Umbilical cord (tissue), 2 donors: ENCODE measurements around the gene DKC1. TPM values are rescaled to one million over a fixed set of nuclear protein-coding genes. Genes with fewer than 3 reads are reported as not detected.
A peak's percentile ranks its signal among the peaks of the same experiment; 100 is the strongest.
"Not testable (repeated sequence)": the region's sequence is repeated elsewhere in the genome, so short reads cannot be mapped to it uniquely, and the experiment has no call there.

Experiments
- DNase-seq: peaks from one replicate; pipeline ENCODE4 v3.0.0-alpha.2; 2015; ENCODE audit warnings: low spot score
- total RNA-seq: library from RNA; depleted of rRNA; stranded (reverse); fragments of >200 nt; gene quantifications from one replicate; pipeline ENCODE4 v1.2.3, GENCODE V29; 2014; ENCODE audit warnings: low replicate concordance; ENCODE audit not compliant: insufficient read depth

The DKC1 gene
- total RNA-seq, 1 donor from 2014 or later = 17.6 TPM

- no peak for DNase-seq
Observed at GRCh38 chrX:154791939-154792338, 29.3 kb downstream of the DKC1 start.

DNA sequence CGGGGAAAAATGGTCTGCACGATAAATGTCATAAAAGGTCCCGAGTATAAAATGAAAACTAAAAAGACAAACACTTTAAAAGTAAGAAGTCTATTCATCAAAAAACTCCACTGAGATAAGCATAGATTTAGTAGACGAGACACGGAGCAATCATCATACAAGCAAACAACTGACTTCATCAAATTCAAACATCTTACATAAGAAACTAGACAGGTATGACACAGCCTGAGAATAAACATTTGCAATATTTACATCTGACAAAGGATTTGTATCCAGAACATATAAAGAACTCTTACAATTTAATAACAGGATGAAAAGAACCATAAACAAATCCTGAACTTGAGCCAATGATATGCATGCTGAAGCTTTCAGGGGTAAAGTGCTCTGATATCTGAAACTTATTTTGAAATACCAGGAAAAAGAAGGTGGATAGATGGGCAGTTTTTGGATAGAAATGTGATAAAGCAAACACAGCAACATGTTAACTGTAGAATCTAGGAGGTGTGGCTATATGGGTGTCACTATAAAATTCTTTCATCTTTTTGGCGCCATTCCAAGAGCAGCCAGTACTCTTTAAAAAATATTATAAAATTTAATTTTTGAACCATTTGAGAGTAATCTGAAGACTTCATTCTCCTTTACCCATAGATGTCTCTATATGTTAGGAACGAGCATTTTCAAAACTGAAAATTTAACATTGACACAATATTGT lies 30.6 kb downstream of the DKC1 start:
- DNase-seq = no peak

GRCh38 chrX:154795016-154795415 lies 32.4 kb downstream of the DKC1 start:
- no peak for DNase-seq

DNA sequence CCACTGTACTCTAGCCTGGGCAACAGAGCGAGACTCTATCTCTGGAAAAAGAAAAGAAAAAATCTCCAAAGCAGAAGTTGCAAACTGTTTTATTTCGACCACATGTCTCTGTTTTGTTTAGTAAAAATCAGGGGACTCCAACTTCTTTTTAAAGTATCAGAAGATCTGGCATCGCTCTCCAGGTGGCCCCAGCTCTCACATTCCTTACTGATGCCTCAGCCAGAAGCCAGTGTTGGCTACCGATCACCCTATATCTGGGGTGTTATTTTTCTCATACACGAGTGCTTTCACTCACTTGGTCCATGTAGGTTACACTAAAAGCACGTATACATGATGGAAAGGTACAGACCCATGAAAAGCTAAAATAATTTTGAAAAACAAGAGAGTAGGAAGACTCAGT lies 34.3 kb downstream of the DKC1 start:
- no peak for DNase-seq

DNA sequence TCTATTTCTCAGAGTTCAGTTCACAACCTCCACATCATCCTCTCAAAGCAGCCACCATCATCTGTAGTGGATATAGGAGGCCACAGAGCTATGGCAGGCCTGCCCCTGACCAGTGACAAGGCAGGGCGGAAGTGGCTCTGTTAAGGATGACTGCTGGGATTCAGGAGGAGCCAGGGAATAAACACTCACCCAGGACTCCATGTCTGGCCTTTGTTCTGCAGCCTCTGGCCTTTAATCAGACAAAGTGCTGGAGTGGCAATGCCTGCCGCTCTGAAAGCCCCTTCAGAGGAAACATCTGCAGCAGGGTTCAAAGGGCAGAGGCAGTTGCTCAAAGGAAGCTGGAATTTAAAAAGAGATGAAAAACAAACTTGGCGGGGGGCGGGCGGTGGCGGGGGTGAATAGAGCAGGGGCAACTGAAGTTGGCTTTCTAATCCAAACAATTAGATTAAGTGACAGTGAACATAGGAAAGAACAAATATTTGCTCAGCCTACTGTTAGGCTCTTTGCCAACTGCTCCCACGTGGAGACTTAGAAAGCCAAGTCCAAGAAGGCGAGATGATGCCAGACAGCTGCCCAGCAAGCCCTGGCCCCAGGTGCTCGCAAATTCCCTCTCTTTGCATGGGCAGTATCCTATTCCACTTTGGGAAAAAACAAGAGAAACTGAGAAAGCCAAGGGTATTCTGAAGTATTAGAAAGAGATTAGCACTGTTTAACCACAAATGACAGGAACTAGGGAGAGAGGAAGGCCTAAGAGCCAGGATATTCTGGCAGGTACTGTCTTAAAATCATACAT lies 37.1 kb downstream of the DKC1 start:
- DNase-seq = no peak

DNA sequence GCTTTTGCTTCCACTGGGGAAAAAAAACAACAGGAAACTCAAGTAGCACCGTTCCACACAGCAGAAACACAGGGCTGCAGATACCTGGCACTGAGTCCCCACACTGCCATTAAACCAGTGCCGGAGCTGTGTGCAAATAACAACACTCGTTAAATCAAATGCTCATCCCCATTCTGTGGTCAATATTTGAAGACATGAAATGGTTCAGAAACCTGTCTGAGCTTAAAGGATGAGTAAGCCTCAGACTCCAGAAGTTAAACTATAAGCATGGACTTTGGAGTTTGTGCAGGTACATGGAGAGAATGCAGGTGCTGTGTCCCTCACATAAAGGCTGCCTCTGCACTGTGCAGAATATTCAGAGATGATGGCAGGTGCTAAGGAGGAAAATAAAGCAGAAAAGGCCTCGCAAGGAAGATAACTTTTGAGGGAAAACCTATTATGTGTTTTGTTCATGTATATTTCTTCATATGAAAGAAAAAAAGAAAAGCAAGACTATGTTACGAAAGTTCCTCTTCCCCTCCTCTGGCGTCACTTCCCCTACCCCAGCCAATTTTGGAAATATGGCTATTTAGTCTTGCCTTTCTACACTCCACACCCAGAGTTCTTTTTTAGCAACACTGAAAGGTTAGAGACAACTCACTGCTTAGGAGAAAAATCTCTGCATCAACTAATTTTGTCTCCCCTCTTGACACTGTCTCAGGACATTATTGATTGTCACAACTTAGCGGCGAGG lies 38.0 kb downstream of the DKC1 start:
- no peak for DNase-seq

DNA sequence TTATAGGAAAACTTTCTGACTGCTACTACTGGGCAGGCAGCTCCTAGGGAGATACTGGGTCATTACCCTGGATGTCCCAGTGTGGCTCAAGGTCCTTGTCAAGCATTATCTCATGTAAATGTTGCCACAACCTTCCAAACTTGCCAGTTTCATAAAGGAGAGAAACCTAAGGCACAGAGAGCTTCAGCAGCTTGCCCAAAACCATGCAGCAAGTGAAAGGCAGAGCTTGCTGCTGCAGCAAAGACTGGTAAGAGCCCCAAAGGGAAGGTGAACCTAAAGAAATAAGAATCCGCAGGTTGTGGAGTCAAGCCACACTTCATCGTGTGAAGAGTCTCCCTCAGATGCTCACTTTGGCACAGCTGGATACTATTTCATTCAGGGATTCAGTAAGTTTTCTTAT lies 40.3 kb downstream of the DKC1 start:
- no peak for DNase-seq

- no peak for DNase-seq
Observed at GRCh38 chrX:154804261-154804956, 41.7 kb downstream of the DKC1 start.

DNA sequence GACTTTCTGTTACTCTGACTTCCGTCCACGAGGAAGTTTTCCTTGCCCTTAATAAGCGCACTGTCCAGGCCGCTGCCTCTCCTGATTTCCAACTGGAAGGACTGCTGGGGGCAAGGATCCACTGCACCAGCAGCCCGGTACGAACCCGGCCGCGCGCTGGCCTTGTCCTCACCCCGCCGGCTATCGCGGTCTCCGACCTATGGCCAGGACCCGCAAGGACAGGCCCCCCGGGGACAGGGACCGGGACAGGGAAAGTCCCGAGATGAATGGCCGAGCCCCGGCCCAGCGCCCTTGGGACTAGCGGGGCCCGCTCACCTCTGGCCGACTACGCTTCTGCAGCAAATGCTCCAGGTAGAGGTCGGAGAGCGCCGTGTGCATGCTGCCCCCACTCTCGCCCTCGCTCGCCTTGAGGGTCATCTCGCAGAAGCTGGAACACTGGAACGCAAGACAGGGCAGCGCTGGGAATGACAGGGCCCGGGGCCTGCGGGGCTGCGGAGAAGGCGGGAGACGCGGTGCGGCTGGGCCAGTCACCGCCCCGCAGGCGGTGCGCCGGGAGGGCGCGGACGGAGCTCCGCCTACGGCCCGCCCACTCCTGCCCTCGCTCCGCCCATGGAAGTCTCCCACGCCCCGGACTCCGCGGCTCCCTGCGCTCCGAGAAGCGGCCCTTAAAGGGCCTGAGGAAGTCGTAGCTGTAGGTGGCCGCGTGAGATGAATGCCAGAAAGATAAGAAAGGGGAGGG lies 42.5 kb downstream of the DKC1 start, which contains the start of gene MPP1:
Gene MPP1, minus strand, starts transcription at position 529 of the 739 bp plus-strand sequence. Its CDS starts 112 bp downstream, at position 417.
- DNase-seq = peak; percentile 81

- no peak for DNase-seq
Observed at GRCh38 chrX:154805696-154806091, 43.0 kb downstream of the DKC1 start.

- no peak for DNase-seq
Observed at GRCh38 chrX:154806837-154807501, 44.3 kb downstream of the DKC1 start.

DNA sequence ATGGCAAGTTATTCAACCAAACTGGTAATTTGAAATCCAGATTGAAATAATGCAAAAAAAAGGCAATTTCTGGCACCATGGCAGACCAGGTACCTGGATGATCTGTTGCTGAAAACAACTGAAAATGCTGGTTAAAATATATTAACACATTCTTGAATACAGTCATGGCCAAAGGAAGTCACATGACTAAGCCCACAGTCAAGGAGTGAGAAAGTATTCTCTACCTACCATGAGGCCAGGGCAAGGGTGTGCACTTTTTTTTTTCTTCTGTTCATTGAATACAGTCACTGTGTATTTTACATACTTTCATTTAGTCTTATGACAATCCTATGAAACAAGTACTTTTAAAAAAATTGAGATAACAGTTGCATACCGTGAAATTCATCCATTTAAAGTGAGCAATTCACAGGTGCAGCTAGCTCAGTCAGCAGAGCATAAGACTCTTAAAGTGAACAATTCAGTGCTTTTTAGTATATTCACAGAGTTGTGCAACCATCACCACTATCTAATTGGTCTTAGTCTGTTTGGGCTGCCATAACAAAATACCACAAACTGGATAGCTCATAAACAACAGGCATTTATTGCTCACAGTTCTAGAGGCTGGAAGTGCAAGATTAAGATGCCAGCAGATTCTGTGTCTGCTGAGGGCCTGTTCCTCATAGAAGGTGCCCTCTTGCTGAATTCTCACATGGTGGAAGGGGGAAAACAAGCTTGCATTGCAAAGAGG lies 47.4 kb downstream of the DKC1 start:
- DNase-seq = no peak

- DNase-seq = no peak
Observed at GRCh38 chrX:154812341-154813101, 49.9 kb downstream of the DKC1 start.

GRCh38 chrX:154813801-154814200 lies 51.1 kb downstream of the DKC1 start:
- DNase-seq = no peak

- DNase-seq = no peak
Observed at GRCh38 chrX:154815274-154815818, 52.7 kb downstream of the DKC1 start.

DNA sequence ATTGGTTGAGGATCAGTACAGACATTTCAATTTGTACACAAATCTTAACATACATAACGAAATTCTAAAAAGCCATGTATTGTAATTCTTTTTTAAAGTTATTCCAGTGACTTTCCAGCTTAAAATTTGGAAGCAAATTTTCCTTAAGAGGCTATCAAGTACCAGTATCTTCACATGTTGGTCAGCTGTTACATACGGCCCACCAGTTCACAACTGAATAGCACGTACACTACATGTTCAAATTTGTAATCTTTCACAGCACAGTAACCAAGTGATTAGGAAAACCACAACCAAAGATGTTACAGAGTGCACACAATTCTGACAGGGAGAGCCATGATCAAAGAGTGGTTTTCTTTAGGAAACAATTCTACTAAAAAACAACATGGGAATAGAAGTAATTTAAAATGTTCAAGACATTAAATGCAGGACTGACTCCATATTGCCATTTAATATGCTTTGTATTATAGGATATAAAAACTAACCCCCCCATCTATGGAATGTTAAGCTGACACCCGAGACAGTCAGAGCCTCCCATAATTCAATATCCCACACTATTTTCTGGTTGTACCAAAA lies 53.7 kb downstream of the DKC1 start:
- not testable (repeated sequence) for DNase-seq

DNA sequence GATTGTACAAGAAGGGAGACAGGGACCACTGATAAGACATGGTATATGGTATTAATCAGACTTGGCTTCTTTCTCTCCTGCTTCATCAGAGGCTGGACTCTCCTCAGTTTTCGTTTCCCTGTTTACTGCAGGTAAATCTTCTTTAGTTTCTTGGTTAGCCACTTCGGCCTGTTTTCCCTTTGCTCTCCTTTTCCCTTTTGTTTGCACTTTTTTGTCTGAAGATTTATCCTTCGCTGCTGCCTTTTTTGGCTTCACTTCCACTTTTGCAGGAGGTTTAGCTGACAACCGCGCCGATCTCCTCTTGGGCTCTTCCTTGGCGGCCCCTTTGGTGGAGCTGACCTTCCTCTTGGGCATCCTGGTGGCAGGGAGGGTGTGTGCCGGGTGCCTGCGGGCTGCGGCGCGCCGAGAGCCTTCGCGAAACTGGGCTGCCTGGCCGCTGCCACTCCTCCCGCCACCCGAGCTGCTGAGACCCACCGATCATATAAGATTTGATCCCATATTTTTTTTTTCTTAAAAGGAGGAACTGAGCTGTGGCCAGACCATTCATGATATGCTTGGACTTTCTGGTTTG lies 54.5 kb downstream of the DKC1 start:
- not testable (repeated sequence) for DNase-seq
